CD14-positive monocyte (primary cell): ENCODE data around the gene JDP2. TPM values are rescaled to one million over a fixed set of nuclear protein-coding genes. Genes with fewer than 3 reads are reported as not detected.

Source experiments
- DNase-seq, 3 donors: peaks; one replicate each; pipeline ENCODE4 v3.0.0-alpha.2; 2011 to 2022
- H2AFZ ChIP-seq: 2 replicates; pipeline ENCODE4 v1.6.0; 2012; ENCODE audit warnings: mild to moderate bottlenecking, low read depth, low read length, inconsistent platforms; ENCODE audit not compliant: insufficient read depth, poor library complexity, severe bottlenecking
- H3K27ac ChIP-seq, 2 donors: 1 replicate in 1 of 2; 2 replicates in 1 of 2; pipeline ENCODE4 v1.5.1; 2012 to 2013; ENCODE audit warnings: low read length in 2 of 2, control low read depth in 1 of 2, inconsistent platforms in 1 of 2, low read depth in 1 of 2, mild to moderate bottlenecking in 1 of 2
- H3K27me3 ChIP-seq, 2 donors: one replicate each; pipeline versions ENCODE4 v1.6.0 to v1.6.1; 2011 to 2013; ENCODE audit warnings: low read length in 2 of 2; ENCODE audit not compliant: control insufficient read depth in 2 of 2, insufficient read depth in 2 of 2
- H3K36me3 ChIP-seq, 2 donors: replicated peaks in 1 of 2; 1 replicate in 1 of 2; 2 replicates in 1 of 2; pipeline versions ENCODE4 v1.5.1 to v1.6.1; 2012 to 2013; ENCODE audit warnings: low read length in 2 of 2, control low read depth in 1 of 2, inconsistent platforms in 1 of 2, mild to moderate bottlenecking in 1 of 2; ENCODE audit not compliant: insufficient read depth in 2 of 2, control insufficient read depth in 1 of 2
- H3K4me1 ChIP-seq, 2 donors: 1 replicate in 1 of 2; 2 replicates in 1 of 2; pipeline versions ENCODE4 v1.5.1 to v1.6.1; 2012 to 2013; ENCODE audit warnings: low read length in 2 of 2, control low read depth in 1 of 2, inconsistent platforms in 1 of 2, mild to moderate bottlenecking in 1 of 2, moderate library complexity in 1 of 2; ENCODE audit not compliant: insufficient read depth in 2 of 2, control insufficient read depth in 1 of 2
- H3K4me2 ChIP-seq: replicated peaks from 2 replicates; pipeline ENCODE3; 2012; ENCODE audit warnings: low read length, moderate library complexity, mild to moderate bottlenecking; ENCODE audit not compliant: poor library complexity, severe bottlenecking; ENCODE audit errors: extremely low read depth
- H3K4me3 ChIP-seq, 3 experiments: fragments of 200-600 bp in 1 of 3; sonication (generic) in 1 of 3; replicated peaks in 1 of 3; 1 replicate in 2 of 3; 2 replicates in 1 of 3; pipeline ENCODE4 v1.5.1; 2011 to 2013; ENCODE audit warnings: low read length in 3 of 3, mild to moderate bottlenecking in 3 of 3, control low read depth in 2 of 3, low read depth in 2 of 3, inconsistent platforms in 1 of 3, moderate library complexity in 1 of 3
- H3K79me2 ChIP-seq: 2 replicates; pipeline ENCODE4 v1.6.0; 2012; ENCODE audit warnings: mild to moderate bottlenecking, control low read depth, inconsistent platforms, low read length, moderate library complexity; ENCODE audit not compliant: insufficient read depth
- H3K9ac ChIP-seq: 2 replicates; pipeline ENCODE4 v1.6.0; 2017; ENCODE audit warnings: low read length, mild to moderate bottlenecking; ENCODE audit not compliant: insufficient read depth, poor library complexity, severe bottlenecking
- H3K9me3 ChIP-seq, 2 donors: replicated peaks in 1 of 2; 1 replicate in 1 of 2; 2 replicates in 1 of 2; pipeline versions ENCODE4 v1.5.1 to v1.6.1; 2012 to 2013; ENCODE audit warnings: low read length in 2 of 2, control low read depth in 1 of 2; ENCODE audit not compliant: control insufficient read depth in 1 of 2, insufficient read depth in 1 of 2
- H4K20me1 ChIP-seq: 2 replicates; pipeline ENCODE4 v1.6.0; 2012; ENCODE audit warnings: mild to moderate bottlenecking, low read length, control low read depth, moderate library complexity; ENCODE audit not compliant: insufficient read depth
- H3K27ac Mint-ChIP-seq, 7 donors: one replicate each; pipeline ENCODE4 v1.8.0; 2020; ENCODE audit warnings: mild to moderate bottlenecking in 7 of 7, mixed read lengths in 7 of 7, moderate library complexity in 6 of 7, inconsistent platforms in 2 of 7
- H3K27me3 Mint-ChIP-seq, 3 donors: one replicate each; pipeline ENCODE4 v1.8.0; 2021 to 2022; ENCODE audit warnings: low read depth in 3 of 3, mild to moderate bottlenecking in 3 of 3, mixed read lengths in 3 of 3, moderate library complexity in 3 of 3, inconsistent platforms in 1 of 3
- H3K36me3 Mint-ChIP-seq, 2 donors: one replicate each; pipeline ENCODE4 v1.8.0; 2020; ENCODE audit warnings: mixed read lengths in 2 of 2, inconsistent platforms in 1 of 2, mild to moderate bottlenecking in 1 of 2
- H3K4me1 Mint-ChIP-seq: one replicate; pipeline ENCODE4 v1.8.0; 2020; ENCODE audit warnings: mild to moderate bottlenecking, mixed read lengths
- H3K4me3 Mint-ChIP-seq, 2 donors: one replicate each; pipeline ENCODE4 v1.8.0; 2020; ENCODE audit warnings: mild to moderate bottlenecking in 2 of 2, mixed read lengths in 2 of 2, moderate library complexity in 1 of 2
- H3K9me3 Mint-ChIP-seq, 7 donors: one replicate each; pipeline ENCODE4 v1.8.0; 2020 to 2022; ENCODE audit warnings: mixed read lengths in 7 of 7, mild to moderate bottlenecking in 6 of 7, moderate library complexity in 6 of 7, inconsistent platforms in 2 of 7
- CTCF ChIP-seq: fragments of 200-600 bp; IDR thresholded peaks from one replicate; pipeline ENCODE4 v1.8.0; 2022; ENCODE audit warnings: antibody characterized with exemption, mild to moderate bottlenecking
- WGBS: methylation state at CpG from one replicate; pipeline ENCODE4 v1.1.5; 2013; ENCODE audit warnings: missing lambda C conversion rate; ENCODE audit not compliant: insufficient coverage; 5-methylcytosine and 5-hydroxymethylcytosine counted together
- intact Hi-C, 2 donors: fragments of 100-400 bp; cut with micrococcal nuclease; formaldehyde crosslinking; loops; one replicate each; pipeline versions ENCODE4 v1.15.0 to v1.15.1; 2023
- polyA plus RNA-seq, 3 donors: library from polyadenylated mRNA; depleted of rRNA in 1 of 3; unstranded in 2 of 3; stranded (reverse) in 1 of 3; fragments of 300-500 nt in 2 of 3; fragments of >200 nt in 1 of 3; fragmentation: Illumina TruSeq in 2 of 3; gene quantifications; 1 replicate in 2 of 3; 2 replicates in 1 of 3; pipeline ENCODE4 v1.2.3, GENCODE V29; 2012 to 2021

JDP2 gene
- polyA plus RNA-seq, 3 donors = 3.5 to 69.2 (median 14.2) TPM

- WGBS = 100% methylated on average over 1 of the region's 5 CpGs
- Histone ChIP-seq H3K4me2 (no peak overlapping the region), H3K9ac (no peak overlapping the region), H3K4me3 (no peak overlapping the region), H3K36me3 (no peaks in the 10 kb centered on the region), H2AFZ (no peak overlapping the region), H3K27ac (no peak overlapping the region), H3K79me2 (no peaks in the 10 kb centered on the region), H3K27me3 (no peaks in the 10 kb centered on the region), H4K20me1 (no peaks in the 10 kb centered on the region), H3K4me1 (peaks cover 37 to 53% of the 10 kb centered on the region in 2 donors), H3K9me3 (no peaks in the 10 kb centered on the region)
- peaks cover 47% of the 10 kb centered on the region for H3K4me1 Mint-ChIP-seq
- no peak for TF ChIP-seq CTCF
- no peaks in the 10 kb centered on the region for H3K36me3 Mint-ChIP-seq
- peaks cover 0 to 7% (median 0%) of the 10 kb centered on the region in 7 donors for H3K9me3 Mint-ChIP-seq
- peak overlapping the region in 1 of 7 donors; percentile 0 for H3K27ac Mint-ChIP-seq
- H3K4me3 Mint-ChIP-seq = no peak overlapping the region
- intact Hi-C loops = no loop called here
- peak; percentile 14 to 39 (median 23) for DNase-seq
- peaks cover 0 to 4% (median 0%) of the 10 kb centered on the region in 3 donors for H3K27me3 Mint-ChIP-seq
Measured at GRCh38 chr14:75402867-75403413, 24.9 kb upstream of the JDP2 start.

- Mint-ChIP-seq H3K36me3 (no peaks in the 10 kb centered on the region), H3K4me1 (peaks cover 36% of the 10 kb centered on the region), H3K9me3 (peaks cover 0 to 7% (median 0%) of the 10 kb centered on the region in 7 donors), H3K27ac (no peak overlapping the region), H3K4me3 (no peak overlapping the region), H3K27me3 (peaks cover 0 to 4% (median 0%) of the 10 kb centered on the region in 3 donors)
- no peak for TF ChIP-seq CTCF
- DNase-seq = no peak
- intact Hi-C loops = no loop called here
- H3K36me3 ChIP-seq = no peaks in the 10 kb centered on the region
- H3K9me3 ChIP-seq = no peaks in the 10 kb centered on the region
- H3K27me3 ChIP-seq = no peaks in the 10 kb centered on the region
- no peaks in the 10 kb centered on the region for H3K79me2 ChIP-seq
- H4K20me1 ChIP-seq = no peaks in the 10 kb centered on the region
- H3K4me3 ChIP-seq = no peak overlapping the region
- H3K4me1 ChIP-seq = peaks cover 28 to 40% of the 10 kb centered on the region in 2 donors
- no peak overlapping the region for H3K27ac ChIP-seq
- no peak overlapping the region for H2AFZ ChIP-seq
- 95% methylated on average over 3 of the region's 4 CpGs for WGBS
- no peak overlapping the region for H3K4me2 ChIP-seq
- no peak overlapping the region for H3K9ac ChIP-seq
Measured at GRCh38 chr14:75404847-75405246, 23.0 kb upstream of the JDP2 start.
